ENCODE data around the gene MAPK10.

MAPK10 gene

GRCh38 chr4:86271057-86271456, 88.8 kb downstream of the MAPK10 start:
- DNase-seq: no peak

- no peak for DNase-seq
Measured at GRCh38 chr4:86269354-86269753, 90.5 kb downstream of the MAPK10 start.

GRCh38 chr4:86264241-86264640, 95.6 kb downstream of the MAPK10 start:
- DNase-seq: no peak

- DNase-seq: no peak
Measured at GRCh38 chr4:86261636-86262035, 98.2 kb downstream of the MAPK10 start.

GRCh38 chr4:86256086-86256485, 103.8 kb downstream of the MAPK10 start:
- DNase-seq: no peak

- no peak for DNase-seq
Measured at GRCh38 chr4:86250619-86251018, 109.2 kb downstream of the MAPK10 start.

- DNase-seq: no peak
Measured at GRCh38 chr4:86250006-86250405, 109.8 kb downstream of the MAPK10 start.

GRCh38 chr4:86249074-86249473, 110.8 kb downstream of the MAPK10 start:
- DNase-seq: no peak

- DNase-seq: no peak
Measured at GRCh38 chr4:86247906-86248305, 111.9 kb downstream of the MAPK10 start.

GRCh38 chr4:86247320-86247719, 112.5 kb downstream of the MAPK10 start:
- no peak for DNase-seq

GRCh38 chr4:86243750-86244149, 116.1 kb downstream of the MAPK10 start:
- DNase-seq: no peak

GRCh38 chr4:86242677-86243076, 117.2 kb downstream of the MAPK10 start:
- DNase-seq: no peak

GRCh38 chr4:86235549-86235948, 124.3 kb downstream of the MAPK10 start:
- no peak for DNase-seq

- no peak for DNase-seq
Measured at GRCh38 chr4:86233681-86234080, 126.2 kb downstream of the MAPK10 start.

GRCh38 chr4:86233090-86233489, 126.8 kb downstream of the MAPK10 start:
- no peak for DNase-seq

- DNase-seq: no peak
Measured at GRCh38 chr4:86223472-86223871, 136.4 kb downstream of the MAPK10 start.

GRCh38 chr4:86221002-86221401, 138.9 kb downstream of the MAPK10 start:
- no peak for DNase-seq

GRCh38 chr4:86220121-86220520, 139.7 kb downstream of the MAPK10 start:
- no peak for DNase-seq

- DNase-seq: peak; percentile 14
Measured at GRCh38 chr4:86218746-86219473, 140.9 kb downstream of the MAPK10 start.

GRCh38 chr4:86203176-86203575, 156.7 kb downstream of the MAPK10 start:
- DNase-seq: no peak

- DNase-seq: no peak
Measured at GRCh38 chr4:86185659-86186058, 174.2 kb downstream of the MAPK10 start.

- DNase-seq: no peak
Measured at GRCh38 chr4:86184901-86185285, 175.0 kb downstream of the MAPK10 start.

GRCh38 chr4:86184216-86184900, 175.5 kb downstream of the MAPK10 start:
- no peak for DNase-seq

GRCh38 chr4:86181585-86181984, 178.3 kb downstream of the MAPK10 start:
- DNase-seq: no peak

- no peak for DNase-seq
Measured at GRCh38 chr4:86178211-86178610, 181.6 kb downstream of the MAPK10 start.

Data from COR-L47 (cell line).